B cell (primary cell): ENCODE data around the gene GNB1.

Experiments used
- EZH2 ChIP-seq: IDR thresholded peaks from 2 replicates; pipeline ENCODE4 v1.6.1; 2012; ENCODE audit warnings: borderline replicate concordance, low read depth, mild to moderate bottlenecking, moderate library complexity, low read length; ENCODE audit not compliant: insufficient read depth, poor library complexity, severe bottlenecking
- TF ChIP-seq, protein P1 (sequence below): fragments of 200-600 bp; IDR thresholded peaks from one replicate; pipeline ENCODE4 v1.8.0; 2022; ENCODE audit warnings: antibody characterized with exemption, mild to moderate bottlenecking

DNA sequence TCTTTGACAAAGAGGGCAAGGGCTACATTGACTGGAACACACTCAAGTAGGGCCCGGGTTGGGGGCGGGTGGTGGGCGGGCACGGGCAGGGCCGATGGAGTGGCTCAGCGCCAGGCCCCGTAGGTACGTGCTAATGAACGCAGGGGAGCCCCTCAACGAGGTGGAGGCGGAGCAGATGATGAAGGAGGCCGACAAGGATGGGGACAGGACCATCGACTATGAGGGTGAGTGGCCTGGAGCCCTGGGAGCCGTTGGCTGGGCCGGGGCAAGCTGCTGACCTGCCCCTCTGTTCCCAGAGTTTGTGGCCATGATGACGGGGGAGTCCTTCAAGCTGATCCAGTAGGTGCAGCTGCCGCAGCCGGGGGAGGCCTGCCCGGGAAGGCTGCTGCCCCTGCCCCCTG, 26.0 kb upstream of the GNB1 start:
- TF ChIP-seq, protein P1, sequence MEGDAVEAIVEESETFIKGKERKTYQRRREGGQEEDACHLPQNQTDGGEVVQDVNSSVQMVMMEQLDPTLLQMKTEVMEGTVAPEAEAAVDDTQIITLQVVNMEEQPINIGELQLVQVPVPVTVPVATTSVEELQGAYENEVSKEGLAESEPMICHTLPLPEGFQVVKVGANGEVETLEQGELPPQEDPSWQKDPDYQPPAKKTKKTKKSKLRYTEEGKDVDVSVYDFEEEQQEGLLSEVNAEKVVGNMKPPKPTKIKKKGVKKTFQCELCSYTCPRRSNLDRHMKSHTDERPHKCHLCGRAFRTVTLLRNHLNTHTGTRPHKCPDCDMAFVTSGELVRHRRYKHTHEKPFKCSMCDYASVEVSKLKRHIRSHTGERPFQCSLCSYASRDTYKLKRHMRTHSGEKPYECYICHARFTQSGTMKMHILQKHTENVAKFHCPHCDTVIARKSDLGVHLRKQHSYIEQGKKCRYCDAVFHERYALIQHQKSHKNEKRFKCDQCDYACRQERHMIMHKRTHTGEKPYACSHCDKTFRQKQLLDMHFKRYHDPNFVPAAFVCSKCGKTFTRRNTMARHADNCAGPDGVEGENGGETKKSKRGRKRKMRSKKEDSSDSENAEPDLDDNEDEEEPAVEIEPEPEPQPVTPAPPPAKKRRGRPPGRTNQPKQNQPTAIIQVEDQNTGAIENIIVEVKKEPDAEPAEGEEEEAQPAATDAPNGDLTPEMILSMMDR: no peak
- TF ChIP-seq EZH2: no peak
